Activated naive CD4-positive, alpha-beta T cell treated with anti-CD3 and anti-CD28 coated beads, Interleukin-2, amount 50 U/mL, for 72 hours (primary cell): ENCODE results near the gene OR8K3. TPM values are rescaled to one million over a fixed set of nuclear protein-coding genes. Genes with fewer than 3 reads are reported as not detected.

Experiments
- ATAC-seq, 2 donors: fragments of 150-1000 bp; cut with Tn5 transposase; 2 replicates each; pipeline ENCODE4 v1.10.0; 2021; ENCODE audit warnings: mild to moderate bottlenecking in 2 of 2, moderate library complexity in 2 of 2
- DNase-seq, 2 donors: peaks; one replicate each; pipeline ENCODE4 v3.0.0; 2021 to 2022; ENCODE audit warnings: low spot score in 2 of 2
- H3K27ac Mint-ChIP-seq, 2 donors: one replicate each; pipeline ENCODE4 v1.8.0; 2022; ENCODE audit warnings: mild to moderate bottlenecking in 2 of 2, mixed read lengths in 2 of 2
- H3K36me3 Mint-ChIP-seq, 2 donors: one replicate each; pipeline ENCODE4 v1.8.0; 2022; ENCODE audit warnings: mixed read lengths in 2 of 2
- H3K9me3 Mint-ChIP-seq, 2 donors: one replicate each; pipeline ENCODE4 v1.8.0; 2022; ENCODE audit warnings: mixed read lengths in 2 of 2
- total RNA-seq, 2 donors: library from RNA; stranded (reverse); gene quantifications; one replicate each; pipeline ENCODE4 v1.2.3, GENCODE V29; 2022

Gene OR8K3
- total RNA-seq: not detected

GRCh38 chr11:56314844-56315243 is at the start of gene OR8K3:
TSS of gene OR8K3 (plus strand) at chr11:56315144. CDS start at chr11:56318307, 3,163 bp downstream.
- H3K36me3 Mint-ChIP-seq: no peaks in the 10 kb centered on the region
- H3K9me3 Mint-ChIP-seq: peaks cover 22 to 27% of the 10 kb centered on the region in 2 donors
- no peak within 1 kb of the TSS for H3K27ac Mint-ChIP-seq
- DNase-seq (no peak), ATAC-seq (no peak)

DNA sequence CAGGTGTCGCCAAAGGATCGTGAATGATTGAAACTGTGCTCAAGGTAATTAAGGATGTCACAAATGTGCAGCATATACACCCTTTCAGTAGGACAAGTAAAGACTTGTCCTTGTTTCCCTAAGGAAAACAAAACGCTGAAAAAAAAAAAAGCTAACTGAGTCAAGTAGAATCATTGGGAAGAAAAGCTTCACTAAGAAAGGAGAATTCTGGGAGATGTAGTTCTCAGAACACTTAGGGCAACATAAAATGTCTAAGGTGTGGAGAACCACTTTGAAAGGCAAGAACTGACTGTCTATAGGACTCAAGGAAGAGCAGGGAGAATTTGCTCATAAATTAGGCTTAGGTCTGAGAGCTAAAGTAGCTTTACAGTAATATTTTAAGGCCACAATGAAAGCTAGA is 43.9 kb upstream of the OR8K3 start:
- Mint-ChIP-seq H3K9me3 (peaks cover 23 to 29% of the 10 kb centered on the region in 2 donors), H3K27ac (no peak overlapping the region), H3K36me3 (peaks cover 7 to 12% of the 10 kb centered on the region in 2 donors)
- no peak for DNase-seq
- no peak for ATAC-seq

DNA sequence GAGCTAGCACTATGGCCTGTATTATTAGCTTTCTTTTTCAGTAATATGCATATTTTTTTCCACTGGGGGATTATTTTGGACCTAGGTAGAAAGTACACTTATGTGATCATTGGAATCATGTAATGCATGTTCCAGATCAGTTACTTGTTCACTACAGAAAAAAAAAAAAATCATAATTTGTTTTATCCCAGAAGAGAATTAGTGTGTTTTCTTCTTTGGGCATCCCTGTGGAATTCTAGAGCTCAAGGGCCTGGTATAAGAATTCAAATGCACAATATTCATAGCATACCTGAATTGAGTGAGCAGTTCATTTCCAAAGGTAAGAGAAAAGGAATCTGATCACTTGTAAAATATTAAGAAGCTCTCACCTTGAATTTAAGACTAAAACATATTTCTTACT is 41.1 kb upstream of the OR8K3 start, which contains the start of gene OR5T1:
Gene OR5T1 (plus strand): TSS at position 301 of the 400 bp plus-strand sequence. CDS start 1,485 bp downstream, outside the sequence.
- ATAC-seq: no peak

GRCh38 chr11:56292154-56292553 is 22.8 kb upstream of the OR8K3 start, which contains the start of gene OR8H1:
TSS of gene OR8H1 (minus strand) at chr11:56292254. CDS start at chr11:56291062, 1,192 bp downstream.
- peaks cover 0 to 6% of the 10 kb centered on the region in 2 donors for H3K36me3 Mint-ChIP-seq
- H3K27ac Mint-ChIP-seq: no peak within 1 kb of the TSS
- DNase-seq (no peak), ATAC-seq (no peak)
- peaks cover 16 to 22% of the 10 kb centered on the region in 2 donors for H3K9me3 Mint-ChIP-seq

More for the DNA sequence above, 41.1 kb upstream of the OR8K3 start, which contains the start of gene OR5T1:
- no peak for DNase-seq
- Mint-ChIP-seq H3K27ac (no peak within 1 kb of the TSS), H3K36me3 (no peaks in the 10 kb centered on the region), H3K9me3 (peaks cover 17 to 23% of the 10 kb centered on the region in 2 donors)

- no peak overlapping the region for H3K27ac Mint-ChIP-seq
- peaks cover 10 to 15% of the 10 kb centered on the region in 2 donors for H3K9me3 Mint-ChIP-seq
- no peak for ATAC-seq
- no peaks in the 10 kb centered on the region for H3K36me3 Mint-ChIP-seq
- DNase-seq: no peak
These were observed 18.0 kb upstream of the OR8K3 start for GRCh38 chr11:56296898-56297297.

- no peak overlapping the region for H3K27ac Mint-ChIP-seq
These were observed 7.1 kb upstream of the OR8K3 start for GRCh38 chr11:56307836-56308235.

GRCh38 chr11:56331861-56332491 is 17.0 kb downstream of the OR8K3 start:
- no peak overlapping the region for H3K27ac Mint-ChIP-seq
- no peak for ATAC-seq

More at GRCh38 chr11:56307836-56308235, 7.1 kb upstream of the OR8K3 start:
- H3K9me3 Mint-ChIP-seq: peaks cover 39 to 53% of the 10 kb centered on the region in 2 donors
- ATAC-seq (no peak), DNase-seq (no peak)
- peaks cover 0 to 6% of the 10 kb centered on the region in 2 donors for H3K36me3 Mint-ChIP-seq

DNA sequence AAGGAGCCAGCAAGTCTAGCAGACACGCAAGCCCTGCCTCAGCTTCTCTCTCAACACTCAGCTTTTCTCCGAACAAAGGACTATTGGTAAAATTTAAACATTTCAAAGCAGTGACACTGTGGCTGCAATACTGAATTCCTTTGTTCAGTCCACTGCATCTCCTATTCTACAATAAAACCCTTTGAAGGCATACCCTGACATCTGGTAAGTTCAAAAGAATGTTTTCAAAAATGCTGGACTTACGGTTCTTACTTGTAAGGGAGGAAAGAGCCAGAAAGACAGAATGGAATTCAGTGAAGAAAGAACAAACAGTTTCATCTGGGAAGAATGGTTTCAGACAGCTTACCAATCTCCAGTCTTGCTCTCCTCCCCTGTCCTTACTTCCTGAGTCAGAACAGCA is 18.2 kb downstream of the OR8K3 start:
- peaks cover 4 to 5% of the 10 kb centered on the region in 2 donors for H3K36me3 Mint-ChIP-seq
- no peak for DNase-seq
- no peak for ATAC-seq
- H3K9me3 Mint-ChIP-seq: peaks cover 10 to 13% of the 10 kb centered on the region in 2 donors
- no peak overlapping the region for H3K27ac Mint-ChIP-seq

More at GRCh38 chr11:56331861-56332491, 17.0 kb downstream of the OR8K3 start:
- Mint-ChIP-seq H3K36me3 (peaks cover 4 to 5% of the 10 kb centered on the region in 2 donors), H3K9me3 (peaks cover 7% of the 10 kb centered on the region in 2 donors)
- no peak for DNase-seq

- peaks cover 7 to 15% of the 10 kb centered on the region in 2 donors for H3K9me3 Mint-ChIP-seq
- no peaks in the 10 kb centered on the region for H3K36me3 Mint-ChIP-seq
- H3K27ac Mint-ChIP-seq: no peak overlapping the region
- DNase-seq: no peak
- no peak for ATAC-seq
These were observed 25.3 kb downstream of the OR8K3 start for GRCh38 chr11:56340289-56340688.

GRCh38 chr11:56345739-56346138 is 30.8 kb downstream of the OR8K3 start, which contains the start of gene OR8K1:
TSS of gene OR8K1 (plus strand) at chr11:56346039. CDS start at chr11:56346039, 0 bp downstream.
- no peak for ATAC-seq
- Mint-ChIP-seq H3K27ac (no peak within 1 kb of the TSS), H3K9me3 (peaks cover 0 to 16% of the 10 kb centered on the region in 2 donors), H3K36me3 (no peaks in the 10 kb centered on the region)
- DNase-seq: no peak

DNA sequence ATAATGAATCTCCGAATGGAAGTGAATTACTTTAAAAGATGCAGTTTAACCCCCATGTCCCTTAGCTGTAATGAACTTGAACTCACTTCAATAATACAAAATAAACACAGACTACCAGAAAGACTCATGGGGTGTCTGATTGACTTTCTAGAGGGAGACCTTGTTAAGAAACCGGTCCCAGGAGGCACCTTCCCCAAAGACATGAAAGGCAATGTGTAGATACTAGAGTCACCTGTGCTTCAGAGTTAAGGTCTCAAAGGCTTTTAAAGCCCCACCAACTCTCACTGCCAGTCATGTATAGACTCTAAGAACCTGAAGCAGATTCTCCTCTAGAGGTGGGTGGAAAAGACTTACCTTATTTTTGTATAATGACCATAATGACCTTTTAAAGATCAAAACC is 39.0 kb downstream of the OR8K3 start, which contains the start of gene OR8J1:
Gene OR8J1 (plus strand): TSS at position 301 of the 400 bp plus-strand sequence. CDS start 5,956 bp downstream, outside the sequence.
- Mint-ChIP-seq H3K9me3 (peaks cover 13 to 18% of the 10 kb centered on the region in 2 donors), H3K36me3 (no peaks in the 10 kb centered on the region), H3K27ac (no peak within 1 kb of the TSS)
- ATAC-seq: no peak
- DNase-seq: no peak

Other genes starting within 250 kb of the OR8K3 start
- gene OR8I2, start 221.8 kb upstream of the OR8K3 start, total RNA-seq: not detected
- gene OR8H2, start 211.5 kb upstream of the OR8K3 start, total RNA-seq: not detected
- gene OR8H3, start 192.8 kb upstream of the OR8K3 start, total RNA-seq: not detected
- not detected for gene OR8J3, start 174.9 kb upstream of the OR8K3 start, total RNA-seq
- not detected for gene OR8K5, start 154.8 kb upstream of the OR8K3 start, total RNA-seq
- not detected for gene OR5J2, start 138.5 kb upstream of the OR8K3 start, total RNA-seq
- not detected for gene OR5T2, start 80.9 kb upstream of the OR8K3 start, total RNA-seq
- gene OR5T3, start 62.9 kb upstream of the OR8K3 start, total RNA-seq: not detected
- gene OR5T1, start 41.0 kb upstream of the OR8K3 start, total RNA-seq: not detected
- not detected for gene OR8H1, start 22.9 kb upstream of the OR8K3 start, total RNA-seq
- gene OR8K1, start 30.9 kb downstream of the OR8K3 start, total RNA-seq: not detected
- not detected for gene OR8J1, start 39.1 kb downstream of the OR8K3 start, total RNA-seq
- not detected for gene OR8U1, start 60.5 kb downstream of the OR8K3 start, total RNA-seq
- not detected for gene OR5AL1, start 97.6 kb downstream of the OR8K3 start, total RNA-seq
- gene OR5M3, start 158.2 kb downstream of the OR8K3 start, total RNA-seq: not detected
- not detected for gene OR5M8, start 176.2 kb downstream of the OR8K3 start, total RNA-seq
- gene OR5M11, start 228.1 kb downstream of the OR8K3 start, total RNA-seq: not detected